GM13977 (cell line): ENCODE measurements around the gene STUM.

Experiments
- DNase-seq: peaks from one replicate; pipeline ENCODE4 v3.0.0; 2012; ENCODE audit warnings: low spot score
- in situ Hi-C: fragments of 300-500 bp; cut with MboI; formaldehyde crosslinking; loops from one replicate; pipeline ENCODE4 v1.12.0; 2022; ENCODE audit warnings: low sequenced_read_pairs, low pct_unique_long_range_greater_than_20kb, mixed read lengths, inconsistent platforms; ENCODE audit not compliant: unreplicated experiment
- TF ChIP-seq, protein P1 (sequence below): IDR thresholded peaks from 2 replicates; pipeline ENCODE4 v1.5.1; 2012; ENCODE audit warnings: mild to moderate bottlenecking, control low read depth; ENCODE audit not compliant: insufficient read depth; ENCODE audit errors: extremely low read depth, missing control alignments

Gene STUM

DNA sequence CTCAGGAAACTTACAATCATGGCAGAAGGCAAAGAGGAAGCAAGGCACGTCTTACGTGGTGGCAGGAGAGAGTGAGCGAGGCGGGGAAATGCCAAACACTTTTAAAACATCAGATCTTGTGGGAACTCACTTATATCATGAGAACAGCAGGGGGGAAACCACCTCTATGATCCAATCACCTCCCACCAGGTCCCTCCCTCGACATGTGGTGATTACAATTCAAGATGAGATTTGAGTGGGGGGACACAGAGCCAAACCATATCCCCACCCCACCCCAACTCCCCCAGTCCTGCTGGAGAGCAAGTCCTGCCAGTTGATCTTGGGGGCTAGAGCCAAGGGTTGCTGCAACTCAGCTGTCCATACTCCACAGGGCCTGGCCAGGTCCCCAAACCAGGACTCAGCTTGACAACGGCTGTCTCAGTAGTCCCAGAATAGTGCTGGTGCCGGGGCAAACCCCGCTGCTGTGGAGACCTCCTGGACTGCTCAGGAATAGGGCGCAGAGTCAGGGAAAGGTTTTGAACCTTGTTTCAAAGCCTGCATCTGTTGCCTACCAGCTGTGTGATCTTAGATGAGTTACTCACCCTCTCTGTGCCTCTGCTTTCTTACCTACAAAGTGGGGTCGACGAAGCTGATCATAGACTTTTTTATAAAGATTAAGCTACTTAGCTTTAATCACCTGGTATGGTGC, 79.5 kb downstream of the STUM start:
- in situ Hi-C loops: no loop called here
- TF ChIP-seq, protein P1, sequence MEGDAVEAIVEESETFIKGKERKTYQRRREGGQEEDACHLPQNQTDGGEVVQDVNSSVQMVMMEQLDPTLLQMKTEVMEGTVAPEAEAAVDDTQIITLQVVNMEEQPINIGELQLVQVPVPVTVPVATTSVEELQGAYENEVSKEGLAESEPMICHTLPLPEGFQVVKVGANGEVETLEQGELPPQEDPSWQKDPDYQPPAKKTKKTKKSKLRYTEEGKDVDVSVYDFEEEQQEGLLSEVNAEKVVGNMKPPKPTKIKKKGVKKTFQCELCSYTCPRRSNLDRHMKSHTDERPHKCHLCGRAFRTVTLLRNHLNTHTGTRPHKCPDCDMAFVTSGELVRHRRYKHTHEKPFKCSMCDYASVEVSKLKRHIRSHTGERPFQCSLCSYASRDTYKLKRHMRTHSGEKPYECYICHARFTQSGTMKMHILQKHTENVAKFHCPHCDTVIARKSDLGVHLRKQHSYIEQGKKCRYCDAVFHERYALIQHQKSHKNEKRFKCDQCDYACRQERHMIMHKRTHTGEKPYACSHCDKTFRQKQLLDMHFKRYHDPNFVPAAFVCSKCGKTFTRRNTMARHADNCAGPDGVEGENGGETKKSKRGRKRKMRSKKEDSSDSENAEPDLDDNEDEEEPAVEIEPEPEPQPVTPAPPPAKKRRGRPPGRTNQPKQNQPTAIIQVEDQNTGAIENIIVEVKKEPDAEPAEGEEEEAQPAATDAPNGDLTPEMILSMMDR: no peak

DNA sequence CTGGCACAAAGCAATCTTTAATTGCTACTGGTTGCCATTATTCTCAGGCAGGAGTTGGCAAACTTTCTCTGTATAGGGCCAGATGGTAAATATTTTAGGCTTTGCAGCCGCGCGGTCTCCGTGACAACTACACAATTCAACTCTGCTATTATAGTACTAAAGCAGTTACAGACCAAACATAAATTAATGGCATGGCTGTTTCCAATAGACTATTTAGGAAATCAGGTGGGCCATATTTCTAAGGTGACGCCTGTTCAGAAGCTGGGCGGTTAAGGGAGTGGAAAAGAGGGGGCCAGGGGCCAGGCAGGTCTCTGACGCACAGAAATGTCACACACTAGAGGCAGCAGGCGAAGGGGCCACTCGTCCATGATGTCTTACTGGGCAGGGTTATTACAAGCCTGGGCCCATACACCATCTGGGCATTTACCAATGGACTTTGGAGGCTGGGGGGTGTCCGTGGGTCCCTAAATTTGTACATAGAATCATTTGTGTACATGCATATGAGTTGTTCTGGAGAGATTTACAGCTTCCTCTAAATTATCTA, 80.1 kb downstream of the STUM start:
- in situ Hi-C loops: no loop called here
- no peak for DNase-seq
- TF ChIP-seq, protein P1: no peak

More for the DNA sequence above, 79.5 kb downstream of the STUM start:
- no peak for DNase-seq

DNA sequence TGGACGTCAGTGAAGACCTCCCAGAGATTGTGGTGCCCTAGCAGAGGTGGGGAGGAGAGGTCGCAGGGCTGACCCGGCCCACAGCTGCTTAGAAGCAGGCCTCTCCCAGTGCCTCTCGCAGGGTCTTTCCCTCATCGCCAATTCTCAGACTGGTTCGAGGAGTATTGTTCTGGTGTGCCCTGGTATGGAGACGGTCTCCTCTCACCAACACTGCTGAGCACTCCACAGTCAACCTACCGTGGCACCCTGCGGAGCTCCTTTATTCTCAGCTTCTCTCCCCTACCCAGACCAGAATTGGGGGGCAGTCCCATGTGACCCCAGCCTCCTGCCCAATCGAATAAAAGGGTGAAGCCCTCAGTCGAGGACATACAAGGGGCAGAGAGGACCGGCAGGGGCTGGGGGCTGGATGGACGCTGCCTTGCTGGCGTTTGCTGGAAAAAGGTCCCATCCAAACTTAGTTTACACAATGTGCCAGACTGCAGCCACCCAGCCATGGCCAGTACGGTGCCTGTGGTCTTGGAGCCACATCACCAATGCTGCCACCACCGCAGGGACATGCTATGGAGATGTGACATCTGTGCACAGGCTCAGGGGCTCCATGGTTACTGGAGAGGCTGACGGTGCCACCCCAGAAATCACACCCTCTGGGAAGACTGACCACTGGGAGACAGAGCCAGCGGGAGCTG, 80.8 kb downstream of the STUM start:
- in situ Hi-C loops: no loop called here
- TF ChIP-seq, protein P1: no peak
- DNase-seq: no peak

DNA sequence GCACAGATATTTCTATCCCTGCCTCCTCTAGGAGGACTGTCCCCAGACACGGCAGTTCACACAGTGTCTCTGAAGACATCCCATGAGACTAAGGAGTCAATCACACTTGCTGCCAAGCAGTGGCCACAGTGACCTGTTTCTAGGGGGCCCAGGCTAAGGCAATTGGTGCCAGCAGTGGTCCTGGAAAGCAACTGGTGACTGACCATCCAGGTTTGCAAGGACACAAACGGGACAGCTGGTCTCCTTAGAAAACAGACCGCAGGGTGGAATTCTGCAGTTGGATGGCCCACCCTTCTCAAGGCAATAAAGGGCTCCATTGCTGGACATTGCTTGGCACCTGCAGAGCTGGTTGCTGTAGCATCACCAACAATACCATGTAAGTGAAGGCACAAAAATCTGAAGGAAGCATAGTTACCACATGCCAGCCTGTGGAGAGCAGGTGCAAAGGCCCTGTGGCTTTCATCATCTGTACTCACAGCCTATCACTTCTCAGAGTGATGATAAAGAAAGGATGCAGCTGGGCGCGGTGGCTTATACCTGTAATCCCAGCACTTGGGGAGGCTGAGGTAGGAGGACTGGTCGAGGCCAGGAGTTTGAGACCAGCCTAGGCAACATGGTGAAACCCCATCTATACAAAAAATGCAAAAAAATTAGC, 81.5 kb downstream of the STUM start:
- in situ Hi-C loops: loop anchor here (5.0 kb wide), 1 partner anchor 197 kb away; no protein-coding TSS in a partner anchor
- TF ChIP-seq, protein P1: no peak

DNA sequence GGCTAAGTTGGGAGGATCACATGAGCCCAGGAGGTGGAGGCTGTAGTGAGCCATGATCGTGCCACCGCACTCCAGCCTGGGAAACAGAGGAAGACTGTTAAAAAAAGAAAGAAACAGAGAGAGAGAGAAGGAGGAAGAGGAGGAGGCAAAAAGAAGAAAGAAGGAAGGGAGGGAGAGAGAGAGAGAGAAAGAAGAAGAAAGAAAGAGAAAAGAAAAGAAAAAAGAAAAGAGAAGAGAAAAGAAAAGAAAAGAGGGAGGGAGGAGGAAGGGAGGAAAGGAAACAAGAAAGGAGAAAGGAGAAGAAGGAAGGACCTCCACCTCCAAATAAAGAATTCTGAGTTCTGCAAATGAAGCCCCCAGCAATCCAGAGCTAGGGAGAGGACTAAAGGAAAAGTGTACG, 82.0 kb downstream of the STUM start:
- DNase-seq: no peak
- in situ Hi-C loops: loop anchor here (5.0 kb wide), 1 partner anchor 197 kb away; no protein-coding TSS in a partner anchor
- TF ChIP-seq, protein P1: no peak

More for the DNA sequence above, 81.5 kb downstream of the STUM start:
- no peak for DNase-seq

DNA sequence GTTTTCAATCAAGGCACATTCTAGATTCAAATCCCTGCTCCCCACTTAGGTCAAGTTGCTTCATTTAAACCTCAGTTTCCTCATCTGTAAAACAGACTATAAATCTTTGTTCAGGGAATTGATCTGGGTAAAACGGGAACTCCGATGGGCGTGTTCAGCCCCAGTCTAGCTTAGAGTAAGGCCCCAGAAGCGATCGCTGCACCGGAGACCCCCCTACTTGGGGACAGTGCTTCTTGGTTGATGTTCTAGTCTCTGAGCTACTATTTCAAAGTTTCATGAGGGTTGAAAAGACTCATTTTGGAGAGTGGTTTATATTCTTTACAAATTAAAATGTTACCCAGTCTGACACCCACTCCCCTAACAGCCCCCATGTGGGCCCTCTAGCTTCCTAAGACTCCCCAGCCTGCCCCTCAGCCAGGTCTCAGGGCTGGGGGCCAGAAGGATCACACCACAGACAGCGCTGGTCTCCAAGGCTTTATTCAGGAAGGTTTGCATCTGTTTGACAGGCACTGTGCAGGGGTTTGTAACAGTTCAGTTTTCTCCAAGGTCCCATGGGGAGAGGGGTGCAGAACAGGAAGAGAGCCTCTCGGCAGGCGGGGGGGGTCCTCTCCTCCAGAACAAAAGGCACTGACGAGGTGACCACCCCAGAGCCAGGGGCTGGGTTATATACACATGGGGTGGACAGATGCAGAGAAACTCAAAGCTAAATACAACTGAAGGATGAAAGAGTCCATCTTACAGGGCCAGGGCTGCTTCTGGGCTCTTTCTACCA, 82.9 kb downstream of the STUM start:
- TF ChIP-seq, protein P1: no peak
- DNase-seq: no peak
- in situ Hi-C loops: loop anchor here (5.0 kb wide), 1 partner anchor 196 kb away; no protein-coding TSS in a partner anchor
